ENCODE data around the gene ADAMTS2. TPM values are rescaled to one million over a fixed set of nuclear protein-coding genes. Genes with fewer than 3 reads are reported as not detected.

The ADAMTS2 gene
- total and polyA plus RNA-seq, 11 donors: 1.1 to 23.0 (median 5.5) TPM

- Histone ChIP-seq H3K27ac (no peak overlapping the region), H3K9me3 (no peaks in the 10 kb centered on the region), H3K36me3 (no peaks in the 10 kb centered on the region), H3K4me1 (no peaks in the 10 kb centered on the region), H3K27me3 (no peaks in the 10 kb centered on the region), H3K4me3 (no peak overlapping the region)
- 88 to 91% (median 90%) methylated on average over 19 of the region's 19 CpGs for WGBS, 4 donors
- DNase-seq (no peak), ATAC-seq (no peak)
- intact Hi-C loops (cut with DNase I): no loop called here
- TF ChIP-seq POLR2A (IDR thresholded peaks at IDR 0.05): no peak
- TF ChIP-seq CTCF (IDR thresholded peaks at IDR 0.05): no peak
These were observed 31.6 kb upstream of the ADAMTS2 start for GRCh38 chr5:179376701-179377420.

GRCh38 chr5:179375831-179376365 lies 30.6 kb upstream of the ADAMTS2 start:
- TF ChIP-seq CTCF (IDR thresholded peaks at IDR 0.05) (no peak), POLR2A (IDR thresholded peaks at IDR 0.05) (no peak)
- no peaks in the 10 kb centered on the region for H3K9me3 ChIP-seq
- no peak for ATAC-seq
- WGBS, 4 donors: 55 to 79% (median 62%) methylated on average over 1 to 2 of the region's 2 CpGs
- intact Hi-C loops (cut with DNase I): no loop called here
- no peak overlapping the region for H3K4me3 ChIP-seq
- H3K27ac ChIP-seq: no peak overlapping the region
- no peak for DNase-seq
- H3K4me1 ChIP-seq: no peaks in the 10 kb centered on the region
- H3K27me3 ChIP-seq: no peaks in the 10 kb centered on the region
- no peaks in the 10 kb centered on the region for H3K36me3 ChIP-seq

GRCh38 chr5:179375236-179375685 lies 30.0 kb upstream of the ADAMTS2 start:
- intact Hi-C loops (cut with DNase I): no loop called here
- TF ChIP-seq POLR2A (IDR thresholded peaks at IDR 0.05) (no peak), CTCF (IDR thresholded peaks at IDR 0.05) (no peak)

GRCh38 chr5:179374506-179375235 lies 29.4 kb upstream of the ADAMTS2 start:
- H3K4me1 ChIP-seq: no peaks in the 10 kb centered on the region
- intact Hi-C loops (cut with DNase I): no loop called here
- H3K27me3 ChIP-seq: no peaks in the 10 kb centered on the region
- no peak overlapping the region for H3K4me3 ChIP-seq
- no peaks in the 10 kb centered on the region for H3K9me3 ChIP-seq
- H3K27ac ChIP-seq: no peak overlapping the region
- ATAC-seq (no peak), DNase-seq (no peak)
- 77 to 91% (median 87%) methylated on average over 31 of the region's 31 CpGs for WGBS, 4 donors
- H3K36me3 ChIP-seq: no peaks in the 10 kb centered on the region
- TF ChIP-seq CTCF (IDR thresholded peaks at IDR 0.05): no peak
- TF ChIP-seq POLR2A (IDR thresholded peaks at IDR 0.05): no peak

More at GRCh38 chr5:179375236-179375685, 30.0 kb upstream of the ADAMTS2 start:
- Histone ChIP-seq H3K36me3 (no peaks in the 10 kb centered on the region), H3K4me3 (no peak overlapping the region), H3K27me3 (no peaks in the 10 kb centered on the region), H3K9me3 (no peaks in the 10 kb centered on the region), H3K27ac (no peak overlapping the region), H3K4me1 (no peaks in the 10 kb centered on the region)
- WGBS, 4 donors: 57 to 79% (median 69%) methylated on average over 3 of the region's 3 CpGs
- ATAC-seq: no peak
- DNase-seq: no peak
